Activated T-cell treated with anti-CD3 and anti-CD28 coated beads, Interleukin-2, amount 50 U/mL, for 1 hour (primary cell): Measurements from ENCODE around the gene LIN7C.
"Not testable (repeated sequence)": the region's sequence is repeated elsewhere in the genome, so short reads cannot be mapped to it uniquely, and the experiment has no call there.

ENCODE experiments used
- DNase-seq: peaks from one replicate; pipeline ENCODE4 v3.0.0-alpha.2; 2020

LIN7C gene

GRCh38 chr11:27506200-27507182, at the start of gene LIN7C:
TSS of gene LIN7C (minus strand) at chr11:27506769. CDS start at chr11:27506752, 17 bp downstream.
- peak; percentile 92 for DNase-seq

GRCh38 chr11:27555264-27555663, 48.7 kb upstream of the LIN7C start:
- no peak for DNase-seq

- no peak for DNase-seq
These were observed 46.6 kb upstream of the LIN7C start for GRCh38 chr11:27553186-27553585.

GRCh38 chr11:27552341-27552740, 45.8 kb upstream of the LIN7C start:
- no peak for DNase-seq

DNA sequence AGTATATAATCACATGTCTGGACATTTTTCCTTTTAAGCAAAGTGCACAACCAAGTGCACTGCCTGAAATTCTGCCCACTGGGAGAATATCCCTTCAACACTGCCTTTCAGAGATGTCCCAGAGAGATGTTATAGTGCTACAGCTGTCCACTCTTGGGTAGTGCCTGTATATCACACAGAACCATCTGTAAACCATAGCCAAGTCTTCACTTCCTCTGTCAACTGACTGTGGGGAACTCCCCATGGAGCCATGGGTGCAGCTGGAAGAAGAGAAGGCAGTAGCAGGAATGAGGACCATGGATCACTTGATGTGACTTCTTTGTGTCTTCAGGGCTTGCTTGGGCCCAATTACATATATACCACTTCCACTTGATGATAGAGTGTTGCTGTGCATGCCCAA, 44.6 kb upstream of the LIN7C start:
- DNase-seq, result no peak

DNA sequence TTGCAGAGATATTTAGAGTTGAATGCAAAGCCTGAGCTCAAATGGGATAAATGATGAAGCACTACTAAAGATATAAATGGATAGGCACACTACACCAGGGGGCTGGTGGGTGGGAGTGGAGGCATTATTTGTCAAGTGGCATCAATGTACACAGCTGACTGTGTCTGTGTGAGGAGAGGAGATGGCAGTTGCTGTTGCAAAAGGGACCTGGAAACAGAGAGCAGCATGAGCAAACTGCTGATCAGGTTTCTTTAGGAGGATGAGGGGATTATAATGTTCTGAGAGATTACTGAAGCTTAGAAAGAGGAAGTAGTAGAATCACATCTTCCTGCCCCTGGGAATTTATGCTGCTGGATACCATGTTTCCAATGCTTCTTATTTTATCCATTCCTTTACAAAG, 39.4 kb upstream of the LIN7C start:
- DNase-seq, result no peak

GRCh38 chr11:27545035-27545434, 38.5 kb upstream of the LIN7C start:
- DNase-seq, result no peak

DNA sequence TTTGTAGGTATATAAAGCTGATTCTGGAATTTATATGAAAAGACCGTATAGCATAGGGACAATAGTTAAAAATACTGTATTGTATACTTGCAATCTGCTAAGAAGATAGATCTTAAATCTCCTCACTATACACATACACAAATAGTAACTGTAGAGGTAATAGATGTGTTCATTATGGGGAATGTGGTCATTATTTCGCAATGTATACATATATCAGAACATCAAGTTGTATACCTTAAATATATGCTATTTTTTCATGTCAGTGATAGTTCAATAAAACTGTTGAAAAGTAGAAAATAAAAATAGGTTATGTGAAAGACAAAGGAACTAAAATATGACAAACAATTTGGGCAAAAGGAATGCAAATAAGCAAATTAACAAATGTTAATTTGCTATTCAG, 35.2 kb upstream of the LIN7C start:
- DNase-seq, result no peak

- no peak for DNase-seq
These were observed 33.5 kb upstream of the LIN7C start for GRCh38 chr11:27540051-27540450.

GRCh38 chr11:27535103-27535502, 28.5 kb upstream of the LIN7C start:
- no peak for DNase-seq

GRCh38 chr11:27532652-27533325, 26.2 kb upstream of the LIN7C start:
- no peak for DNase-seq

DNA sequence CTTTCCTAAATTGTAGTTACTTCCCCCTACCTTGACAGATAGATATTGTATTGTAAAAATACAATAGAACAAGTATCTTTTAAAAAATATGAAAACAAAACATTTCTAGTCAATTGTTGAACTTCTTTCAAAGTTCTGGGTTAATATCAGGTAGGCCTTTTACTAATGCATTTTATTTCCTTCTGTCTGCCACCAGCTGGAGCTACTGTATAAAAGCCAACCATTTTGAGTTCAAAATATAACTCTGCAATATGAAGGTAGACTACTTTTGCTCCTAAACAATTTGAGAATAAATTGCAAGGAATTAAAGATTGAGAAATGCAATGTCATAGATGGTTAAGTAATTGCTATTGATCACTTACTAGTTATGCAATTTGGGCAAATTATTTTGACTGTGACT, 22.1 kb upstream of the LIN7C start:
- no peak for DNase-seq

DNA sequence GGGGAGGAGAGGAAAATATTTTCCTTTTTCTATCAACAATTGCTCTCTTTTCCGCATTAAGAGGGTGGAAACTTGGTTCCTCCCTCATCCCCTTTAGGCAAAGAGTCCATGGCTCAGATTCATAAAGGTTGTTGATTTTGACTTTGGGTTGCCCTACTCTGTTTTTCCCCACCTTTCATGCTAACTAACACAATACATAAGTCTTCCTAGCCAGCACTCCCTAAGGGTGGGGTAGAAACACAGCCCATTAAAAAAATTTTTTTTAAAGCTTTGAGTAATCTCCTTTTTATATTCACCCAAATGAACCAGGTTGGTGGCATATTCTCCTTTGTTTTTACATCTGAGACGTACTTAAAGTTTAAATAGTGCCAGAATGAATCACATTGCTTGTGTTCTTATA, 20.0 kb upstream of the LIN7C start:
- no peak for DNase-seq

GRCh38 chr11:27525824-27526516, 19.4 kb upstream of the LIN7C start:
- DNase-seq, result no peak

- DNase-seq, result no peak
These were observed 17.6 kb upstream of the LIN7C start for GRCh38 chr11:27524155-27524554.

- DNase-seq, result no peak
These were observed 13.7 kb upstream of the LIN7C start for GRCh38 chr11:27520226-27520625.

GRCh38 chr11:27518518-27518917, 11.9 kb upstream of the LIN7C start:
- DNase-seq, result no peak

GRCh38 chr11:27517490-27517889, 10.9 kb upstream of the LIN7C start:
- DNase-seq, result not testable (repeated sequence)

GRCh38 chr11:27514558-27514957, 8.0 kb upstream of the LIN7C start:
- DNase-seq, result no peak

DNA sequence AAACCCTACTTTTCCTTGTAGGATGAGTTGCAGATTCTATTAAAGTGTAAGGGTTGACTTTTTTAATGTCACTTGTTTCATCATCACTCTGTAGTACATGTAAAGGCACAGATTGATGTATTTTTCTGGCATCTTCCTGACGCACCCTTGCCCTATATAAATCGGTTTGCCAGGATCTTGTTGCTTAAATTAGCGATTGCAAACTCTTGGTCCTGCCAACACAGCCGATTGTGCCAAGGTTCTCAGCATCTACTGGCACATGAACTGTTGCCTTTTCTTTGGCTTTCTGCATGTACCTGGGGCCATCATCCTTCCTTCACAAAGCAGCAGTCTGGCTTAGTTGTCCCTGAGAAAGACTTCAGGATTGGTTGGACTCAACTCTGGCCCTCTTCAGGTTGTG, 7.5 kb upstream of the LIN7C start:
- DNase-seq, result no peak

GRCh38 chr11:27513389-27513788, 6.8 kb upstream of the LIN7C start:
- no peak for DNase-seq

- no peak for DNase-seq
These were observed 5.7 kb upstream of the LIN7C start for GRCh38 chr11:27512238-27512637.

- no peak for DNase-seq
These were observed 3.3 kb upstream of the LIN7C start for GRCh38 chr11:27509908-27510307.
